ENCODE results near the gene PARP15. TPM values are rescaled to one million over a fixed set of nuclear protein-coding genes. Genes with fewer than 3 reads are reported as not detected.
A peak's percentile ranks its signal among the peaks of the same experiment; 100 is the strongest.
"Not testable (repeated sequence)": the region's sequence is repeated elsewhere in the genome, so short reads cannot be mapped to it uniquely, and the experiment has no call there.

The PARP15 gene
- total RNA-seq, 1 donor from 2014 or later: 0.29 TPM

GRCh38 chr3:122679882-122680474 is 102.5 kb downstream of the PARP15 start:
- Mint-ChIP-seq H3K27ac (ENCODE audit: unreplicated experiment) (no peak overlapping the region), H3K36me3 (ENCODE audit: unreplicated experiment) (no peaks in the 10 kb centered on the region), H3K9me3 (ENCODE audit: unreplicated experiment) (peaks cover 2% of the 10 kb centered on the region), H3K4me1 (ENCODE audit: low read depth, unreplicated experiment) (peaks cover 4% of the 10 kb centered on the region), H3K4me3 (ENCODE audit: unreplicated experiment) (peak overlapping the region; percentile 60), H3K27me3 (ENCODE audit: unreplicated experiment) (peaks cover 22% of the 10 kb centered on the region)
- no peak for DNase-seq
- TF ChIP-seq CTCF (IDR thresholded peaks at IDR 0.05; ENCODE audit: partially characterized antibody, unreplicated experiment): no peak

- TF ChIP-seq CTCF (IDR thresholded peaks at IDR 0.05; ENCODE audit: partially characterized antibody, unreplicated experiment): no peak
- peaks cover 22% of the 10 kb centered on the region for H3K27me3 Mint-ChIP-seq (ENCODE audit: unreplicated experiment)
- peaks cover 2% of the 10 kb centered on the region for H3K9me3 Mint-ChIP-seq (ENCODE audit: unreplicated experiment)
- H3K4me1 Mint-ChIP-seq (ENCODE audit: low read depth, unreplicated experiment): peaks cover 4% of the 10 kb centered on the region
- peak within 1 kb of the TSS; percentile 81 for H3K4me3 Mint-ChIP-seq (ENCODE audit: unreplicated experiment)
- no peak for DNase-seq
- no peak within 1 kb of the TSS for H3K27ac Mint-ChIP-seq (ENCODE audit: unreplicated experiment)
- no peaks in the 10 kb centered on the region for H3K36me3 Mint-ChIP-seq (ENCODE audit: unreplicated experiment)
Measured at GRCh38 chr3:122680475-122681283, 103.2 kb downstream of the PARP15 start, which contains the start of gene PARP14. Gene PARP14, plus strand, starts transcription at chr3:122680839. Its CDS starts 45 bp downstream, at chr3:122680884.

GRCh38 chr3:122681284-122681973 is 104.0 kb downstream of the PARP15 start:
- DNase-seq: no peak
- peaks cover 2% of the 10 kb centered on the region for H3K9me3 Mint-ChIP-seq (ENCODE audit: unreplicated experiment)

GRCh38 chr3:122681974-122682409 is 104.5 kb downstream of the PARP15 start:
- H3K27ac Mint-ChIP-seq (ENCODE audit: unreplicated experiment): no peak overlapping the region
- no peak for DNase-seq
- H3K4me1 Mint-ChIP-seq (ENCODE audit: low read depth, unreplicated experiment): peaks cover 4% of the 10 kb centered on the region

More at GRCh38 chr3:122681284-122681973, 104.0 kb downstream of the PARP15 start:
- Mint-ChIP-seq H3K36me3 (ENCODE audit: unreplicated experiment) (no peaks in the 10 kb centered on the region), H3K4me1 (ENCODE audit: low read depth, unreplicated experiment) (peaks cover 4% of the 10 kb centered on the region), H3K27ac (ENCODE audit: unreplicated experiment) (no peak overlapping the region), H3K4me3 (ENCODE audit: unreplicated experiment) (peak overlapping the region; percentile 81), H3K27me3 (ENCODE audit: unreplicated experiment) (peaks cover 22% of the 10 kb centered on the region)
- no peak for TF ChIP-seq CTCF (IDR thresholded peaks at IDR 0.05; ENCODE audit: partially characterized antibody, unreplicated experiment)

GRCh38 chr3:122682778-122683411 is 105.4 kb downstream of the PARP15 start:
- H3K27ac Mint-ChIP-seq (ENCODE audit: unreplicated experiment): not testable (repeated sequence)

More at GRCh38 chr3:122681974-122682409, 104.5 kb downstream of the PARP15 start:
- Mint-ChIP-seq H3K36me3 (ENCODE audit: unreplicated experiment) (no peaks in the 10 kb centered on the region), H3K9me3 (ENCODE audit: unreplicated experiment) (peaks cover 2% of the 10 kb centered on the region), H3K27me3 (ENCODE audit: unreplicated experiment) (peaks cover 22% of the 10 kb centered on the region), H3K4me3 (ENCODE audit: unreplicated experiment) (no peak overlapping the region)
- no peak for TF ChIP-seq CTCF (IDR thresholded peaks at IDR 0.05; ENCODE audit: partially characterized antibody, unreplicated experiment)

More at GRCh38 chr3:122682778-122683411, 105.4 kb downstream of the PARP15 start:
- not testable (repeated sequence) for H3K4me1 Mint-ChIP-seq (ENCODE audit: low read depth, unreplicated experiment); H3K36me3 Mint-ChIP-seq (ENCODE audit: unreplicated experiment); DNase-seq; H3K9me3 Mint-ChIP-seq (ENCODE audit: unreplicated experiment); H3K4me3 Mint-ChIP-seq (ENCODE audit: unreplicated experiment)
- H3K27me3 Mint-ChIP-seq (ENCODE audit: unreplicated experiment): peaks cover 22% of the 10 kb centered on the region
